HG02763 (cell line): Measurements from ENCODE around the gene DBH.

Experiments used
- ATAC-seq: cut with Tn5 transposase; IDR thresholded peaks from one replicate; pipeline ENCODE4 v1.9.1; 2021; ENCODE audit warnings: mild to moderate bottlenecking, moderate library complexity; ENCODE audit not compliant: unreplicated experiment

The DBH gene

GRCh38 chr9:133680250-133680975, 44.2 kb downstream of the DBH start:
- ATAC-seq, result no peak

- no peak for ATAC-seq
Measured at GRCh38 chr9:133680976-133681657, 45.0 kb downstream of the DBH start.

- ATAC-seq, result no peak
Measured at GRCh38 chr9:133681658-133682306, 45.6 kb downstream of the DBH start.

GRCh38 chr9:133682818-133683585, 46.8 kb downstream of the DBH start:
- ATAC-seq, result no peak

GRCh38 chr9:133683586-133684120, 47.5 kb downstream of the DBH start:
- ATAC-seq, result no peak

- no peak for ATAC-seq
Measured at GRCh38 chr9:133684121-133684935, 48.2 kb downstream of the DBH start.

- ATAC-seq, result no peak
Measured at GRCh38 chr9:133684936-133685361, 48.8 kb downstream of the DBH start.

GRCh38 chr9:133685653-133686609, 49.8 kb downstream of the DBH start:
- no peak for ATAC-seq

GRCh38 chr9:133686642-133687575, 50.7 kb downstream of the DBH start:
- ATAC-seq, result no peak

- ATAC-seq, result no peak
Measured at GRCh38 chr9:133687856-133688761, 51.9 kb downstream of the DBH start.

- ATAC-seq, result no peak
Measured at GRCh38 chr9:133689151-133689763, 53.1 kb downstream of the DBH start.

- no peak for ATAC-seq
Measured at GRCh38 chr9:133690081-133690561, 54.0 kb downstream of the DBH start.

- no peak for ATAC-seq
Measured at GRCh38 chr9:133691191-133691590, 55.0 kb downstream of the DBH start.

- ATAC-seq, result no peak
Measured at GRCh38 chr9:133691626-133692363, 55.6 kb downstream of the DBH start.

GRCh38 chr9:133692364-133692985, 56.3 kb downstream of the DBH start:
- ATAC-seq, result no peak
